Femur (tissue), 1 donor: ENCODE data around the gene TACC2.

Source experiments
- DNase-seq: peaks from one replicate; pipeline ENCODE4 v3.0.0-alpha.2; 2017

The TACC2 gene

GRCh38 chr10:122126763-122127659 lies 138.0 kb downstream of the TACC2 start:
- DNase-seq, result no peak

- no peak for DNase-seq
Measured at GRCh38 chr10:122127943-122128342, 139.0 kb downstream of the TACC2 start.

- peak; percentile 79 for DNase-seq
Measured at GRCh38 chr10:122128357-122128756, 139.4 kb downstream of the TACC2 start.

GRCh38 chr10:122130474-122131110 lies 141.6 kb downstream of the TACC2 start:
- no peak for DNase-seq

DNA sequence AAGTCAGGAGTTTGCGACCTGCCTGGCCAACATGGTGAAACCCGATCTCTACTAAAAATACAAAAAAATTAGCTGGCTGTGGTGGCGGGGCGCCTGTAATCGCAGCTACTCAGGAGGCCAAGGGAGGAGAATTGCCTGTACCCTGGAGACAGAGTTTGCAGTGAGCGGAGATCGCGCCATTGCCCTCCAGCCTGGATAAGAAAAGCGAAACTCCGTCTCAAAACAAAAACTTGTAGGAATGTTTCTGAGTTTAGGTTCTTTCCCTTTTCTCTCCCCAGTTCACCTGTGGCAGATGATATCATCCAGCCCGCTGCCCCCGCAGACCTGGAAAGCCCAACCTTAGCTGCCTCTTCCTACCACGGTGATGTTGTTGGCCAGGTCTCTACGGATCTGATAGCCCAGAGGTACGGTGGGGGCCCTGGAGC lies 143.4 kb downstream of the TACC2 start:
- DNase-seq, result no peak

- DNase-seq, result no peak
Measured at GRCh38 chr10:122132882-122133565, 144.1 kb downstream of the TACC2 start.

DNA sequence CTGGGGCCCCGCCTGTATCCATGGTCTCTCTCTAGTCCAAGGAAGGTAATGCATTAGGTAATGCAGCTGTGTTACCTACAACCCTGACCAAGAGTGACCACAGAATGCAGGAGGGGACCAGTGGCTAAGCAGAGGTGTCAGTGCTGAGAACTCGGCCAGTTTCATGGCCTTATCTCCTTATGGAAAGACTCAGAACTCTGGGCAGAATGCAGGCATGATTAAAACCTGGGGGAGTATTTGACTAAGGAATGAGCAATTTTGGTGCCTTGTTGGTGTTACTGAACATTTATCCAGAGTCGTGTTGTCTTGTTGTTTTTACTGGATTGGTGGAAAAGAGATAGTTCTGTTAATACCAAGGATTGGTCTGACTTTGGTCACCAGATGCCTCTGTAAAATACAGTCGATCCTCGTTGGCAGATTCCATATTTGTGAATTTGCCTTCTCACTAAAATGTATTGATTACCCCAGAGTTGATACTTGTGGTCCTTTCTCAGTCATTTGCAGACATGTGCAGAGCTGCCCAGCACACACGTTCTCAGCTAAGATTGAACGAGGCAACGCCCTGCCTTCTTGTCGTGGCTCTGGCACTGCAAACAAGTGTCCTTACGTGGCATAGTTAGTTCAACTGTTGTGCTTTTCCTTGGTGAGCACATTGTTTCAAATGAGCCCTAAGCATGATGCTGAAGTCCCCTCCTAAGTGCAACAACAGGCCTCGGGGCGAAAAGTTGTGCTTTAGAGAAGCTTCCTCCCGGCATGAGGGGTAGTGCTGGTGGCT lies 146.5 kb downstream of the TACC2 start:
- no peak for DNase-seq

DNA sequence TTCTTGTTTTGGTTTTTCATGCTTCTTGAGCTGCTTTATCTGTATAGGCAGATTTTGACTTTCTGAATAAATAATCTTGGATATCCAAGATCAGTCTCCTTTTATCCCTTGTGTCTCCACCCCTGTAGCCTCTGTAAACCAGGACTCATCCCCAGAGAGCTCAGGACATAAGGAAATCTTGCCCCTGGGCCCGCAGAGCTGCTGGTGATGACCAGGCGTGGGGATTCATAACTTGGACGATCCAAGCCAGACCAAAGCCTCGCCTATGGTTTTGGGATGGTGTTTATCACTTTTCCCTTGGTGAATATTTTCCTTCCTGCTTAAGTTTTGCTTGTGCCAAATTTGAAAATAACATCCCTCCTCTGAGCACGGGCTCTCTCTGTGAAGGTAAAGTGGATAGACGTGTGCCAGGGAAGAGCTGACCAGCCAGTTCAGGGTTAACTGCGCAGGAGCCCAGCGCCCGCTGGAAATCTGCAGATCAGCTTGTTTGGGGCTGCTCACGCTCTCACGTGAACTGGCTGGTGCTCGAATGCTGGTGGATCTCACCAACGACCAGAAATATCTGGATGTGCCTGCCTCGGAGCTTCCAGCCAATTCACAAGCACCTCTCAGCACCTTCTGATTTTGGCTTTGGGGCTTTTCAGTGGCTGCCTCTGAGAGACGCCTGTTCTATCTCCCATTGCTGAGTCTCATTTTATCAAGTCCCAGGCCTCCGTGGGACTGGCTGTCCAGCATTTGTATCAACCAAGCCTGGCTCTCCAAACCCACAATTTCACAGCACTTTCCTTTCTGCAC lies 150.1 kb downstream of the TACC2 start:
- DNase-seq, result no peak

DNA sequence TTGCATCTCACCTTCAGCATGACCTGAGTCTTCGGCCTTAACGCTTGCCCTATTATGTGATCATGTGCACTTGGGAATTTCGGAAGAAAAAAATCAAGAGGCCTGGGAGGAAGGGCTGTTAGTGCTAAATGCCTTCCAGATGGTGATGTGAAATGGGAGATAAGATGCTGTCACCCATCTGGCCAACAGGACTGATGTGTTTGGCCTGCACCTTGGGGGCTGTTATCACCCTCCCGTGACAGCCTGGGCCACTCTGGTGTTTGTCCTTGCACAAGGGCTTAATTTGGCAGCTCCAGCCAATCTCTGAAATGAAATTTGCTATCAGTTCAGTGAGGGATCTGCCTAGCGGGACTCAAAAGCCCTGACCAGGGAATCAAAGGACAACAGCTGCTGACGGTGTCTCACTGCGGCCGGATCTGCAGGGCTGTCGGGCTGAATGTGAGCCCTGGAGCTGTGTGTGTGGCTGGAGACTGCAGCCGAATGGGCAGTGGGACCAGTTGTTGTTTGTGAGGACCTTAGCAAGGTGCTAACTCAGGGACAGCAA lies 150.7 kb downstream of the TACC2 start:
- DNase-seq, result no peak

DNA sequence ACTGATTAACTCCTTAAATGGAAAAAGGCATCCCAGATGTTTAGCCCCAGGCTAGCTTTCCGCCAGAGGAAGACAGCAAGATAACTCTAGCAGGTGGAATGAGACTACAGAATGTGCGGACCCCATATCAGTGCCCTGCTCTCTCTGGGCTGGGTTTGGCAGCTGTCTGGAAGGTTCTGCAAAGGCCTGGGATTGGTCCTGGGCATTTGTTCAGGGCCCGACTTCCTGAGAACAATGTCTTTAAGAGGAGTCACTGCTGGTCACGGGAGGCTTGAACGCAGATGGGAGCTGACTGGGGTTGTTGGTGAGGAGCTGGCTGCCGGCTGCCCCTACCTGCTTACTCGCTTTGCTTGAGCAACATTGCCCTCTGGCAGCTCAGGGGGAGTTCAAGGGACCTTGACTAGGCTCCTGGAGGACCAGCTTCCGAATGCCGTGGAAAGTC lies 151.5 kb downstream of the TACC2 start:
- DNase-seq, result no peak

- peak; percentile 76 for DNase-seq
Measured at GRCh38 chr10:122140941-122141623, 152.1 kb downstream of the TACC2 start.

- DNase-seq, result no peak
Measured at GRCh38 chr10:122141821-122142640, 153.1 kb downstream of the TACC2 start.

- no peak for DNase-seq
Measured at GRCh38 chr10:122142641-122143237, 153.8 kb downstream of the TACC2 start.

DNA sequence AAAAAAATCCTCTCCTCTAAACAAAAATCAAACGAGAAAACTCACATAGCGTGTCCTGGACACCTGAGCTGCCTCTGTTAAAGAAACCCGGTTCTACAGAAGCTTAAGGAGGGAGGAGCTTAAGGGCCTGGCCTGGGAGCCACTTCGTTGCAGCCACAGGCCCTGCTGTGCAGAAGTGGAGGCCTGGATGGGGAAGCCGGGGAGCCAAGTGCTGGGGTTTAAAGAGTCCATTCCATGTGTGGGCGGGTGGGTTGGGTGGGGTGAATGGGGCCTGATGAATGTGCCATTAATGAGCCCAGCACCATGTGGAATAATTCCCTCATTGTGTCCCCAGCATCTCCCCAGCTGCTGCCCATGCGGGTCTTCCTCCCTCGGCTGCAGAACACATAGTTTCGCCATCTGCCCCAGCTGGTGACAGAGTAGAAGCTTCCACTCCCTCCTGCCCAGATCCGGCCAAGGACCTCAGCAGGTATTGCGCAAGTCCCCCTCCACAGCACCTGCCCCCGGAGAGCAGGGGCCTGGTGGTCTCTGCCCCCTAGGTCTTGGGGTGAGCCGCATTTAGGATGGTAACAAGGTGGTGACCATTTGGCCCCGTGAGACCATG lies 154.4 kb downstream of the TACC2 start:
- DNase-seq, result no peak

- no peak for DNase-seq
Measured at GRCh38 chr10:122144199-122144598, 155.2 kb downstream of the TACC2 start.

GRCh38 chr10:122145113-122145512 lies 156.2 kb downstream of the TACC2 start:
- DNase-seq, result no peak

GRCh38 chr10:122147663-122148062 lies 158.7 kb downstream of the TACC2 start:
- DNase-seq, result peak; percentile 88

DNA sequence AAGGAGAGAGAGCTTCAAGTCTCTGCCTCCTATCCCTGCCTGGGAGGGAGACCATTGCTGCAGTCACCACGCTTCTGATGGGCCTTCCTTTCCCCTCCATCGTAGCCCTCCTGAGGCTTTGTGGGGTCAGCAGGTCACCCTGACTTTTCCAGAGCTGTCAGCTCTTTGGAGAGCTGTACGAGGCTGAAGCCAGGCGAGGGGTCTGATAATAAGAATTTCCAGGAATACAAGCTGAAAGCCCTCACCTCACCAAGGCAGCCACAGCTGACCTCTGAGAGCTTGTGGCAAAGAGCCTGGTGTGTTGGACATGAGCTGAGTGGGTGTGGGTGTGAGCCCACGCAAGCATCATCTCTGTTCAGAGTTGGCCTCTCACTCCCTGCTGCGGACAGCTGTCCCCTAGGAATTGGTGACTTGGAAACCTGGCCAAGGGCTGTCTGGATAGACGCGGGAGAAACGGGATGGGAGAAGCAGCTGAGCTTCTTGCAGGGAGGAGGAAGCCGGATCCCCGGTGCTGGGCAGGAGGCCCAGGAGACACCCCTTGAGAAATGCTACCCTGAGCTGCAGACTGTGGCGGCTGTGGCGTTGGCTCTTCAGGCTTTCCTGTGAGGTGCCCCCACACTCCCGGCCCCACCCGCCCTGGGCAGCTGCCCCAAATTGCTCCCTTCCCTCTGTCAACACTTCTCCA lies 160.1 kb downstream of the TACC2 start:
- peak; percentile 92 for DNase-seq
